Measurements from ENCODE around the gene EPB42. TPM values are rescaled to one million over a fixed set of nuclear protein-coding genes. Genes with fewer than 3 reads are reported as not detected.

The EPB42 gene
- not detected in 2 replicates for total RNA-seq

DNA sequence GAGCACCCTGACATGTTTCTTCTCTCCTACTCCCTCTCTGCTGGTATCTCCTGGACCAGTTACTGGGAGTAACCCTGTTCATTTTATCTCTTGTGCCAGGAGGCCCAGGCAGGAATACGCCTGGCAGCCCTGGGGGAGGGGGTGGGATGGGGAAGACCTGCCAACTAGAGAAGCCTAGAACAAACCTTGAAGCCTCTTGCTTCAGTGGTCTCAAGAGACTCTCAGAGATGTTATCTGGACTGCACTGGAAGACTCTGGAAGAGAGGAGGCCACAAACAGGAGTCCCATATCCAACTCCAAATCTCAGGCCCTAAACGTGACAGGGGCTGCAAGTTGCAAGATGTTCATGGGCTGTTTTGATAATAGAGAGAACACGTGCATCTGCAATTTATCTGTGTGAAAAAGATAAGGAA, at the start of gene EPB42:
Gene EPB42, minus strand, starts transcription at position 28 of the 413 bp plus-strand sequence. CDS start 193 bp downstream, outside the sequence.

DNA sequence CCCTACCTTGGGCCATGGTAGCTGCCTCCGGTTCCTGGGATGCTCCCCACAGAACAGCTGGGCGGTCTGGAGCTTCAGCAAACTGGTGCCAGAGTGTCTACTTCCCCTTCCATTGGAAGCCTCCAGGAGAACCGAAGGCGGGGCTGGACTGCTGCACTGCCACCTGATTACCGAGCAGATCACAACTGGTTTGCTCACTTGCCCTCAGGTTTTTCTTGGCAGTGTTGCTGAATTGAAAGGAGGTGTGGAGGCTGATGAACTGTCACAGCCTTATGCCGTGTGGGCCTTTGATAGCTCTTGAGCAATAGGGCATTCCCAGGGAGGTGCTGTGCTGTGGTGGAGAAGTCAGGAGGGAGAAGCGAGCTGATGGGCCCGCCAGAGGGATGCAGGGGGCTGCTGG, 46.0 kb upstream of the EPB42 start, which contains the start of gene TGM5:
Gene TGM5, minus strand, starts transcription at position 95 of the 400 bp plus-strand sequence. Its CDS starts 79 bp downstream, at position 16.

DNA sequence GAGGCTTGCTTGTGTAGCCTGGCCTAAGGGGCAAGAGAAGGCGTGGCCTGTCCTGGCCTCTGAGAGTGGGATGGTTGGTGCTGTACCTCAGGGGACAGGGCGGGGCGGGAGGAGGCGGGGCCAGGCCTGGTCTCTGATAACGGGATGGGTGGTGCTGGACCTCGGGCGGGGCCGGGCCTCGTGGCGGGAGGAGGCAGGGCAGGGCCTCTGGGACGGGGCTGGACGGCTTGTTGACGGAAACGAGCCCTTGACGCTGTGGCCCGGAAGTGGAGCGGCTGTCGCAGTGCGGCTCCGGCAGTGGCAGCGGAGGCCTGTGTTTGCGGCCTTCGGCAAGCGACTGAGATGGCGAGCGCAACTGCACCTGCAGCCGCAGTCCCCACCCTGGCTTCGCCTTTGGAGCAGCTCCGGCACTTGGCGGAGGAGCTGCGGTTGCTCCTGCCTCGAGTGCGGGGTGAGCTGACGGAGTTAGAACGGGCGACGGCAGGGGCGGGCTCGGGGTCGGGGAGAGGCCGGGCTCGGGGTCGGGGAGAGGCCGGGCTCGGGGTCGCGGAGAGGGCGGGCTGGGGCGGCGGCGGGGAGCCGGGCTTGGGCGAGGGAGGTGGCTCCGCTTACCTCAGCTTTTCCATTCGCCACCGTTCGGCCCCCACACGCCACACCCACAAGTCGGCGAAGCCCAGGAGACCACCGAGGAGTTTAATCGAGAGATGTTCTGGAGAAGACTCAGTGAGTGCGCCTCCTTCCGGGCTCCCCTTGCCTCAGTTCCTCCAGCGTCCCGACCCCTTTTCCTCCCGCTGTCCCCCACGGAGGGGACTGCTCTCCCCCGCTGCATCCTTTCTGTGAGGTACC, 35.4 kb downstream of the EPB42 start, which contains the start of gene CCNDBP1:
Gene CCNDBP1, plus strand, starts transcription at position 247 of the 846 bp plus-strand sequence. Its CDS starts 96 bp downstream, at position 343.

Small RNAs within 50 kb of the gene (small RNA-seq; reads per million reads assigned to genes)
- not detected for gene RF00019

Other genes starting within 250 kb of the EPB42 start
- gene UBR1, start 115.0 kb downstream of the EPB42 start, total RNA-seq = 31.2 and 44.3 TPM in 2 replicates
- 15.4 and 18.2 TPM in 2 replicates for gene TMEM62, start 87.4 kb downstream of the EPB42 start, total RNA-seq
- gene CCNDBP1, start 35.6 kb downstream of the EPB42 start, total RNA-seq = 70.6 and 81.2 TPM in 2 replicates
- gene TGM5, start 45.9 kb upstream of the EPB42 start, total RNA-seq = not detected in 2 replicates
- not detected in 2 replicates for gene TGM7, start 81.2 kb upstream of the EPB42 start, total RNA-seq
- gene LCMT2, start 109.6 kb upstream of the EPB42 start, total RNA-seq = 7.5 and 9.2 TPM in 2 replicates
- 25.8 and 26.0 TPM in 2 replicates for gene ZSCAN29, start 150.0 kb upstream of the EPB42 start, total RNA-seq
- gene TUBGCP4, start 150.1 kb upstream of the EPB42 start, total RNA-seq = 10.5 and 13.6 TPM in 2 replicates